Skin of body (tissue), 2 donors: Measurements from ENCODE around the gene CYB5R2. TPM values are rescaled to one million over a fixed set of nuclear protein-coding genes. Genes with fewer than 3 reads are reported as not detected.

Experiments used
- DNase-seq: peaks from one replicate; lab custom pipeline; 2025; lab: John Stamatoyannopoulos, UW
- total RNA-seq: library from RNA; depleted of rRNA; stranded (reverse); fragments of >200 nt; gene quantifications from one replicate; pipeline ENCODE4 v1.2.3, GENCODE V29; 2014

CYB5R2 gene
- 13.8 TPM for total RNA-seq

- DNase-seq, result peak; percentile 30
Measured at GRCh38 chr11:7672960-7673723, at the start of gene CYB5R2. CYB5R2 (minus strand) TSS chr11:7673500; CDS start chr11:7672825, 675 bp downstream.

GRCh38 chr11:7714786-7715185 lies 41.5 kb upstream of the CYB5R2 start:
- DNase-seq, result no peak

GRCh38 chr11:7706377-7706776 lies 33.1 kb upstream of the CYB5R2 start, which contains the start of gene OVCH2:
OVCH2 (minus strand) TSS chr11:7706477; CDS start chr11:7706394, 83 bp downstream.
- DNase-seq, result no peak

- DNase-seq, result no peak
Measured at GRCh38 chr11:7703740-7704139, 30.4 kb upstream of the CYB5R2 start.

GRCh38 chr11:7696424-7696823 lies 23.1 kb upstream of the CYB5R2 start:
- DNase-seq, result no peak

- DNase-seq, result no peak
Measured at GRCh38 chr11:7694235-7694634, 20.9 kb upstream of the CYB5R2 start.

- DNase-seq, result no peak
Measured at GRCh38 chr11:7692426-7692825, 19.1 kb upstream of the CYB5R2 start.

GRCh38 chr11:7691759-7692350 lies 18.6 kb upstream of the CYB5R2 start:
- DNase-seq, result no peak

- no peak for DNase-seq
Measured at GRCh38 chr11:7690648-7691047, 17.3 kb upstream of the CYB5R2 start.

- no peak for DNase-seq
Measured at GRCh38 chr11:7689239-7689638, 15.9 kb upstream of the CYB5R2 start.

- peak; percentile 24 for DNase-seq
Measured at GRCh38 chr11:7688238-7688826, 15.0 kb upstream of the CYB5R2 start.

- no peak for DNase-seq
Measured at GRCh38 chr11:7687386-7687785, 14.1 kb upstream of the CYB5R2 start.

- no peak for DNase-seq
Measured at GRCh38 chr11:7686761-7687160, 13.5 kb upstream of the CYB5R2 start.

- DNase-seq, result no peak
Measured at GRCh38 chr11:7683571-7683970, 10.3 kb upstream of the CYB5R2 start.

GRCh38 chr11:7677796-7678201 lies 4.5 kb upstream of the CYB5R2 start:
- DNase-seq, result peak; percentile 46

GRCh38 chr11:7677071-7677470 lies 3.8 kb upstream of the CYB5R2 start:
- DNase-seq, result no peak

GRCh38 chr11:7675631-7676030 lies 2.3 kb upstream of the CYB5R2 start:
- DNase-seq, result no peak

GRCh38 chr11:7673724-7674434 lies 579 bp upstream of the CYB5R2 start:
- peak; percentile 23 for DNase-seq

- DNase-seq, result no peak
Measured at GRCh38 chr11:7672276-7672959, 882 bp downstream of the CYB5R2 start.

GRCh38 chr11:7671347-7672215 lies 1.7 kb downstream of the CYB5R2 start:
- DNase-seq, result no peak
